B cell (primary cell): ENCODE measurements around the gene TCF3. TPM values are rescaled to one million over a fixed set of nuclear protein-coding genes. Genes with fewer than 3 reads are reported as not detected.

ENCODE experiments used
- ATAC-seq: fragments of 200-7000 bp; cut with Tn5 transposase; one replicate; pipeline ENCODE4 v1.10.0; 2021; ENCODE audit warnings: low read depth, mild to moderate bottlenecking, moderate number of reproducible peaks, moderate library complexity
- CTCF ChIA-PET: fragments of 350-600 bp; sonication (Branson Sonifier 250); formaldehyde crosslinking; loops from one replicate; lab custom pipeline; 2021; ENCODE audit warnings: antibody characterized with exemption, inconsistent platforms; lab: Charles Lee
- POLR2A ChIA-PET: fragments of 350-600 bp; sonication (Branson Sonifier 250); formaldehyde crosslinking; loops from one replicate; lab custom pipeline; 2021; ENCODE audit warnings: antibody characterized with exemption; lab: Charles Lee
- DNase-seq: peaks from one replicate; pipeline ENCODE4 v3.0.0; 2013
- H2AFZ ChIP-seq: 2 replicates; pipeline ENCODE4 v1.6.1; 2012; ENCODE audit warnings: mild to moderate bottlenecking, low read depth, low read length; ENCODE audit not compliant: insufficient read depth, poor library complexity, severe bottlenecking
- H3K27ac ChIP-seq, 2 donors: 1 replicate in 1 of 2; 2 replicates in 1 of 2; pipeline ENCODE4 v1.5.1; 2012 to 2013; ENCODE audit warnings: low read length in 2 of 2, mild to moderate bottlenecking in 2 of 2, moderate library complexity in 1 of 2
- H3K27me3 ChIP-seq, 4 experiments: fragments of 200-600 bp in 1 of 4; sonication (generic) in 1 of 4; replicated peaks in 1 of 4; 1 replicate in 2 of 4; 2 replicates in 2 of 4; pipeline versions ENCODE4 v1.6.1 to v1.7.0; 2013 to 2016; ENCODE audit warnings: low read length in 3 of 4, mild to moderate bottlenecking in 2 of 4, mixed read lengths in 1 of 4, moderate library complexity in 1 of 4; ENCODE audit not compliant: insufficient read depth in 4 of 4, control insufficient read depth in 3 of 4; ENCODE audit errors: control extremely low read depth in 1 of 4
- H3K36me3 ChIP-seq, 2 experiments: replicated peaks in 1 of 2; 1 replicate in 1 of 2; 2 replicates in 1 of 2; pipeline versions ENCODE4 v1.6.1 to v1.7.1; 2013; ENCODE audit warnings: low read length in 1 of 2; ENCODE audit not compliant: insufficient read depth in 2 of 2, control insufficient read depth in 1 of 2; ENCODE audit errors: control extremely low read depth in 1 of 2, extremely low read depth in 1 of 2
- H3K4me1 ChIP-seq, 2 donors: fragments of 200-600 bp in 1 of 2; sonication (generic) in 1 of 2; 1 replicate in 1 of 2; 2 replicates in 1 of 2; pipeline versions ENCODE4 v1.5.1 to v1.6.1; 2013 to 2017; ENCODE audit warnings: low read length in 2 of 2; ENCODE audit not compliant: control insufficient read depth in 2 of 2, insufficient read depth in 2 of 2
- H3K4me2 ChIP-seq: replicated peaks from 2 replicates; pipeline ENCODE3; 2012; ENCODE audit warnings: mild to moderate bottlenecking, low read depth, low read length; ENCODE audit not compliant: poor library complexity, severe bottlenecking
- H3K4me3 ChIP-seq, 5 experiments: fragments of 200-600 bp in 1 of 5; sonication (generic) in 1 of 5; 1 replicate in 3 of 5; 2 replicates in 2 of 5; pipeline versions ENCODE4 v1.5.1 to v1.7.0; 2011 to 2016; ENCODE audit warnings: low read length in 4 of 5, mild to moderate bottlenecking in 4 of 5, low read depth in 2 of 5, control low read depth in 1 of 5, moderate library complexity in 1 of 5; ENCODE audit not compliant: insufficient read depth in 1 of 5; ENCODE audit errors: control extremely low read depth in 1 of 5, extremely low read depth in 1 of 5
- H3K79me2 ChIP-seq: fragments of 200-600 bp; sonication (generic); one replicate; pipeline ENCODE4 v1.6.0; 2016; ENCODE audit warnings: low read length; ENCODE audit not compliant: control insufficient read depth, insufficient read depth
- H3K9ac ChIP-seq: fragments of 200-600 bp; sonication (generic); 2 replicates; pipeline ENCODE4 v1.6.1; 2017; ENCODE audit warnings: mild to moderate bottlenecking, low read length, moderate library complexity
- H3K9me3 ChIP-seq, 3 donors: one replicate each; pipeline versions ENCODE4 v1.6.1 to v1.7.1; 2013; ENCODE audit warnings: low read length in 2 of 3; ENCODE audit not compliant: control insufficient read depth in 2 of 3, insufficient read depth in 1 of 3; ENCODE audit errors: control extremely low read depth in 1 of 3
- H4K20me1 ChIP-seq: 2 replicates; pipeline ENCODE4 v1.6.0; 2012; ENCODE audit warnings: mild to moderate bottlenecking, low read length; ENCODE audit not compliant: insufficient read depth, control insufficient read depth, poor library complexity, severe bottlenecking
- H3K27ac Mint-ChIP-seq: one replicate; pipeline ENCODE4 v1.8.0; 2021; ENCODE audit warnings: mixed read lengths
- H3K27me3 Mint-ChIP-seq: one replicate; pipeline ENCODE4 v1.8.0; 2021; ENCODE audit warnings: mixed read lengths
- H3K4me1 Mint-ChIP-seq: one replicate; pipeline ENCODE4 v1.8.0; 2021; ENCODE audit warnings: mixed read lengths
- H3K4me3 Mint-ChIP-seq: one replicate; pipeline ENCODE4 v1.8.0; 2021; ENCODE audit warnings: mixed read lengths
- H3K9me3 Mint-ChIP-seq: one replicate; pipeline ENCODE4 v1.8.0; 2022; ENCODE audit warnings: mixed read lengths; ENCODE audit not compliant: insufficient read depth
- CTCF ChIP-seq: fragments of 200-600 bp; IDR thresholded peaks from one replicate; pipeline ENCODE4 v1.8.0; 2022; ENCODE audit warnings: antibody characterized with exemption, mild to moderate bottlenecking
- EZH2 ChIP-seq: IDR thresholded peaks from 2 replicates; pipeline ENCODE4 v1.6.1; 2012; ENCODE audit warnings: borderline replicate concordance, low read depth, mild to moderate bottlenecking, moderate library complexity, low read length; ENCODE audit not compliant: insufficient read depth, poor library complexity, severe bottlenecking
- WGBS: methylation state at CpG from one replicate; pipeline ENCODE4 v1.1.5; 2013; ENCODE audit warnings: missing lambda C conversion rate; ENCODE audit not compliant: insufficient coverage; 5-methylcytosine and 5-hydroxymethylcytosine counted together
- intact Hi-C: fragments of 100-400 bp; cut with micrococcal nuclease; formaldehyde crosslinking; loops from one replicate; pipeline ENCODE4 v1.10.0; 2022
- polyA plus RNA-seq: library from polyadenylated mRNA; depleted of rRNA; stranded (reverse); fragments of >200 nt; gene quantifications from 2 replicates; pipeline ENCODE4 v1.2.3, GENCODE V29; 2012
- total RNA-seq, 2 donors: library from RNA; stranded (reverse); fragments of 120-200 nt in 1 of 2; gene quantifications; 1 replicate in 1 of 2; 2 replicates in 1 of 2; pipeline versions ENCODE4 v1.2.3 to v1.2.4, GENCODE V29; 2013 to 2022

The TCF3 gene
- total and polyA plus RNA-seq, 2 donors (not counting 1 experiment from before 2014, with no cell fraction given), result 278 to 588 TPM

DNA sequence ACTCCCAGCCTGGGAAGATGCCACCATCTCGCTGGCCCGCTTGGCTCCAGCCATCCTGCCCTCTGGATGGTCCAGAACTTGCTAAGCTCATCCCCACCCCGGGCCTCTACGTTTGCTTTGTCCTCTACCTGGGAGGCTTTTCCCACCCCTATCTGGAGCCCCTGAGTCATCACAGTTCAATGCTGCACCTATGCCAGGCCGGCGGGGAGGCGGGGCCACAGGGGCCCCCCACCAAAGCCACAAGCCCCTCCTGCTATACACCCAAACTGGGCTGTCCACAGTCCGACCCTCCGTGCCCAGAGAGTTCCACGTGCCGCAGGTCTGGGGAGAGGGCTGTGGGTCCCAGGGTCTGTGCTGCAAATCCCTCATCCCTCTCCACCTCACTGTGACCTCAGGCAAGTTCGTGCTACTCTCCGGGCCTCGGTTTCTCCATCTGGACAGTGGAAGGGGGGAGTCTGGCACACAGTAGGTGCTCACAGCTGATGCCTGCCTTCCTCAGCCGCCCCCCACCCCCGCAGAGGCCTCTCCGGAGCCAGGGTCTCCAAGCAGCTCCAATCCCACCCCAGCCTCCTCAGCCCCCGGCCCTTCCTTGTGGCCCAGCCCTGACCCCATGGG lies 1.9 kb upstream of the TCF3 start:
- peaks cover 55% of the 10 kb centered on the region for H3K4me1 Mint-ChIP-seq
- ChIA-PET POLR2A (interaction anchor here (1.0 to 1.6 kb wide), 2 partner anchors 13 to 15 kb away, joined by 3 to 7 read pairs; no protein-coding TSS in a partner anchor), CTCF (interaction anchor here (5.4 to 7.3 kb wide), 2 partner anchors 9 to 17 kb away, joined by 55 to 114 read pairs; no protein-coding TSS in a partner anchor)
- Histone ChIP-seq H3K4me2 (no peak overlapping the region), H3K27ac (no peak overlapping the region), H4K20me1 (peaks cover 22% of the 10 kb centered on the region), H3K4me3 (no peak overlapping the region), H3K36me3 (peaks cover 0 to 11% of the 10 kb centered on the region in 2 experiments), H3K79me2 (peaks cover 26% of the 10 kb centered on the region), H2AFZ (no peak overlapping the region), H3K9me3 (peaks cover 0 to 3% (median 0%) of the 10 kb centered on the region in 3 donors), H3K4me1 (peaks cover 23 to 57% of the 10 kb centered on the region in 2 donors), H3K27me3 (no peaks in the 10 kb centered on the region), H3K9ac (no peak overlapping the region)
- peak overlapping the region; percentile 61 for H3K27ac Mint-ChIP-seq
- intact Hi-C loops, result loop anchor here (5.0 kb wide), 1 partner anchor 193 kb away; the partner anchor contains the start of gene REXO1
- ATAC-seq (no peak), DNase-seq (no peak)
- WGBS, result 93% methylated on average over 10 of the region's 18 CpGs
- no peaks in the 10 kb centered on the region for H3K9me3 Mint-ChIP-seq
- H3K4me3 Mint-ChIP-seq, result peak overlapping the region; percentile 49
- no peak for TF ChIP-seq EZH2
- no peak for TF ChIP-seq CTCF
- H3K27me3 Mint-ChIP-seq, result no peaks in the 10 kb centered on the region

- no peak for TF ChIP-seq EZH2
- no peak for TF ChIP-seq CTCF
Observed at GRCh38 chr19:1653300-1653628, 849 bp upstream of the TCF3 start.

More at GRCh38 chr19:1653300-1653628, 849 bp upstream of the TCF3 start:
- no peaks in the 10 kb centered on the region for H3K27me3 ChIP-seq
- H3K4me3 ChIP-seq, result peak overlapping the region; percentile 44 to 90 (median 81)
- H3K36me3 ChIP-seq, result peaks cover 0 to 13% of the 10 kb centered on the region in 2 experiments
- intact Hi-C loops, result loop anchor here (1.0 to 5.0 kb wide), 4 partner anchors 8 to 194 kb away; partner anchors contain the start of genes MBD3 and REXO1
- peaks cover 0 to 3% (median 0%) of the 10 kb centered on the region in 3 donors for H3K9me3 ChIP-seq
- peaks cover 31% of the 10 kb centered on the region for H3K79me2 ChIP-seq
- peak overlapping the region; percentile 99 for H3K27ac Mint-ChIP-seq
- H3K4me1 Mint-ChIP-seq, result peaks cover 57% of the 10 kb centered on the region
- peak overlapping the region; percentile 100 for H3K27ac ChIP-seq
- no peaks in the 10 kb centered on the region for H3K27me3 Mint-ChIP-seq
- H4K20me1 ChIP-seq, result peaks cover 32% of the 10 kb centered on the region
- POLR2A ChIA-PET, result interaction anchor here (0.6 to 4.7 kb wide), 12 partner anchors 8 to 401 kb away, joined by 3 to 46 read pairs (median 6); partner anchors contain the start of gene UQCR11
- H3K9me3 Mint-ChIP-seq, result no peaks in the 10 kb centered on the region
- H3K9ac ChIP-seq, result peak overlapping the region; percentile 93
- H2AFZ ChIP-seq, result peak overlapping the region; percentile 85
- DNase-seq (no peak), ATAC-seq (no peak)
- peak overlapping the region; percentile 86 for H3K4me3 Mint-ChIP-seq
- CTCF ChIA-PET, result interaction anchor here (0.6 to 7.3 kb wide), 5 partner anchors 10 to 107 kb away, joined by 3 to 114 read pairs (median 12); no protein-coding TSS in a partner anchor
- peaks cover 33 to 67% of the 10 kb centered on the region in 2 donors for H3K4me1 ChIP-seq
- H3K4me2 ChIP-seq, result peak overlapping the region; percentile 96
- 1% methylated on average over 7 of the region's 18 CpGs for WGBS
